OCI-LY3 (cell line): Measurements from ENCODE around the gene LRRC4.

Experiments used
- H2AFZ ChIP-seq: fragments of 200-600, 300-600 bp; shearing (Covaris generic); 2 replicates; pipeline ENCODE4 v1.6.0; 2014; ENCODE audit warnings: antibody characterized with exemption, low read depth, low read length
- H3K27ac ChIP-seq: fragments of 200-600, 300-600 bp; sonication (generic); 2 replicates; pipeline ENCODE4 v1.5.1; 2014; ENCODE audit warnings: mild to moderate bottlenecking, low read length, moderate library complexity, mixed read lengths
- H3K27me3 ChIP-seq: fragments of 200-600, 300-600 bp; sonication (generic); 2 replicates; pipeline ENCODE4 v1.6.1; 2014; ENCODE audit warnings: low read depth, low read length, mixed read lengths
- H3K36me3 ChIP-seq: fragments of 200-600, 300-600 bp; sonication (generic); replicated peaks from 2 replicates; pipeline ENCODE3; 2014; ENCODE audit warnings: low read depth, low read length, mixed read lengths
- H3K4me1 ChIP-seq: fragments of 300-600, 200-600 bp; sonication (generic); 2 replicates; pipeline ENCODE4 v1.6.1; 2014; ENCODE audit warnings: low read length, mixed read lengths
- H3K4me2 ChIP-seq: fragments of 200-600, 300-600 bp; sonication (generic); 2 replicates; pipeline ENCODE4 v1.6.1; 2014; ENCODE audit warnings: low read length, mixed read lengths
- H3K4me3 ChIP-seq: fragments of 300-600, 200-600 bp; sonication (generic); 2 replicates; pipeline ENCODE4 v1.5.1; 2014; ENCODE audit warnings: antibody characterized with exemption, mild to moderate bottlenecking, low read length, moderate library complexity
- H3K79me2 ChIP-seq: fragments of 300-600, 200-600 bp; shearing (Covaris generic); 2 replicates; pipeline ENCODE4 v1.6.1; 2014; ENCODE audit warnings: mild to moderate bottlenecking, low read length, mixed read lengths
- H3K9ac ChIP-seq: fragments of 300-600, 200-600 bp; shearing (Covaris generic); 2 replicates; pipeline ENCODE4 v1.6.0; 2014; ENCODE audit warnings: mild to moderate bottlenecking, low read length, moderate library complexity
- H3K9me3 ChIP-seq: fragments of 200-600, 300-600 bp; shearing (Covaris generic); 2 replicates; pipeline ENCODE4 v1.6.1; 2014; ENCODE audit warnings: low read length, mixed read lengths; ENCODE audit not compliant: insufficient read depth
- H4K20me1 ChIP-seq: fragments of 200-600, 300-600 bp; sonication (generic); 2 replicates; pipeline ENCODE4 v1.6.1; 2016; ENCODE audit warnings: low read length, mixed read lengths; ENCODE audit not compliant: insufficient read depth
- EZH2phosphoT487 ChIP-seq: fragments of 200-600 bp; shearing (Covaris generic); IDR thresholded peaks from 2 replicates; pipeline ENCODE4 v1.6.1; 2018; ENCODE audit warnings: antibody characterized with exemption, mixed run types, low read depth
- TF ChIP-seq, protein P1 (sequence below): fragments of 200-600, 300-600 bp; sonication (generic); IDR thresholded peaks from 2 replicates; pipeline ENCODE4 v1.5.1; 2014; ENCODE audit warnings: antibody characterized with exemption, low read length, low read depth

The LRRC4 gene

DNA sequence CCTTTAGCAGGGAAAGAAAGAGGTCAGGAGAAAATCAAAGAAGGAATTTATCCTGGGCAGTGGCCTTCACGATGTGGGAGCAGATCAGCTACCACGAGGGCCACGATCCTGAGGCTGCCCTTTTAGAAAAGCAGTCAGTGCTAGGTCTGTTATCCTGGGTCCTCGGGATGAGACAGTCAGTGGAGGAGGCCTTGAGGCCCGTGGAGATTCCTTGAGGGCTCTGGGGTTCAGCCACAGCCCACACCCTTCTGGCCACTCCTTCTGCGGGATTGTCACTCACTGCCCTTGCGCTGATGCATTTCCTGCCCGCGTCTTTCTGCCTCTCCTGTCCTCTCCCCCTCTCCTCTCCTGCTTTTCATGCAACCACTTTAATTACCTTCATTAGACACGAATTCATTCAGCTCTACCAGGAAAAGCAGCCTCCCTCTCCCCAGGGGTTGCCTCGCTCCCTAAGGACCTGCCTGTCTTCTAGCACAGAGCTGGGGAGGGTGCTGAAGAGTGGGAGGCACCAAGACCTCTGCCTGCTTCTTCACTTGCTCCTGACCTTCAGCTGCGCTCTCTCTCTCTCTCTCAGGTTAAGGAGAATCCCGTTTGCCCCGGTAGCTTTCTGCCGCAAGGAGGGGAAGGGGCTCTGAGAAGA, 42.6 kb upstream of the LRRC4 start:
- Histone ChIP-seq H3K36me3 (peaks cover 24% of the 10 kb centered on the region), H3K4me3 (no peak overlapping the region), H4K20me1 (peaks cover 23% of the 10 kb centered on the region), H2AFZ (no peak overlapping the region), H3K9me3 (no peaks in the 10 kb centered on the region), H3K4me1 (no peaks in the 10 kb centered on the region), H3K9ac (no peak overlapping the region), H3K79me2 (no peaks in the 10 kb centered on the region), H3K27me3 (no peaks in the 10 kb centered on the region), H3K4me2 (no peak overlapping the region), H3K27ac (no peak overlapping the region)
- no peak for TF ChIP-seq EZH2phosphoT487
- TF ChIP-seq, protein P1, sequence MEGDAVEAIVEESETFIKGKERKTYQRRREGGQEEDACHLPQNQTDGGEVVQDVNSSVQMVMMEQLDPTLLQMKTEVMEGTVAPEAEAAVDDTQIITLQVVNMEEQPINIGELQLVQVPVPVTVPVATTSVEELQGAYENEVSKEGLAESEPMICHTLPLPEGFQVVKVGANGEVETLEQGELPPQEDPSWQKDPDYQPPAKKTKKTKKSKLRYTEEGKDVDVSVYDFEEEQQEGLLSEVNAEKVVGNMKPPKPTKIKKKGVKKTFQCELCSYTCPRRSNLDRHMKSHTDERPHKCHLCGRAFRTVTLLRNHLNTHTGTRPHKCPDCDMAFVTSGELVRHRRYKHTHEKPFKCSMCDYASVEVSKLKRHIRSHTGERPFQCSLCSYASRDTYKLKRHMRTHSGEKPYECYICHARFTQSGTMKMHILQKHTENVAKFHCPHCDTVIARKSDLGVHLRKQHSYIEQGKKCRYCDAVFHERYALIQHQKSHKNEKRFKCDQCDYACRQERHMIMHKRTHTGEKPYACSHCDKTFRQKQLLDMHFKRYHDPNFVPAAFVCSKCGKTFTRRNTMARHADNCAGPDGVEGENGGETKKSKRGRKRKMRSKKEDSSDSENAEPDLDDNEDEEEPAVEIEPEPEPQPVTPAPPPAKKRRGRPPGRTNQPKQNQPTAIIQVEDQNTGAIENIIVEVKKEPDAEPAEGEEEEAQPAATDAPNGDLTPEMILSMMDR = no peak

DNA sequence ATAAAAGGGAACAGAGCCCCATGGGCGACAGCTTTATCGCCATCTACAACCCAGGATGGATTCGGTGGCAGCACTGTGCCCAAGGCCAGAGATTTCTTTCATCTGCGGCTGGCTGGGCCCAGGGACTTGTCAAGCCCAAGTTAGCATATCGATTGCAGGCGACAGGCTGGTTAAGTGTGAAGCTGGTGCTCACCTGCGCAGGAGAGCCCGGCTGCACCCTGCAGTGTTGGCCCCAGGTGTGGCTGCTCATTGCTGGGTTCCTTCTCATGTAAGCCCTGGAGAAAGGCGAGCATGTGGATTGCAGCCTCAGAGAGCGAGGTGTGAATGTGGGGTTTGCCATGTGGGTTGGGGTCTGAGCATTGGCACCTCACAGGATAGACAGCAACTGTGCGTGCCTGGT, 40.6 kb upstream of the LRRC4 start:
- Histone ChIP-seq H4K20me1 (peaks cover 26% of the 10 kb centered on the region), H3K9me3 (no peaks in the 10 kb centered on the region), H3K27me3 (no peaks in the 10 kb centered on the region), H3K27ac (no peak overlapping the region), H3K79me2 (no peaks in the 10 kb centered on the region), H3K36me3 (peaks cover 15% of the 10 kb centered on the region), H3K4me2 (no peak overlapping the region), H3K9ac (no peak overlapping the region), H2AFZ (no peak overlapping the region), H3K4me3 (no peak overlapping the region), H3K4me1 (no peaks in the 10 kb centered on the region)
- TF ChIP-seq EZH2phosphoT487 = no peak
- TF ChIP-seq, protein P1 = no peak

DNA sequence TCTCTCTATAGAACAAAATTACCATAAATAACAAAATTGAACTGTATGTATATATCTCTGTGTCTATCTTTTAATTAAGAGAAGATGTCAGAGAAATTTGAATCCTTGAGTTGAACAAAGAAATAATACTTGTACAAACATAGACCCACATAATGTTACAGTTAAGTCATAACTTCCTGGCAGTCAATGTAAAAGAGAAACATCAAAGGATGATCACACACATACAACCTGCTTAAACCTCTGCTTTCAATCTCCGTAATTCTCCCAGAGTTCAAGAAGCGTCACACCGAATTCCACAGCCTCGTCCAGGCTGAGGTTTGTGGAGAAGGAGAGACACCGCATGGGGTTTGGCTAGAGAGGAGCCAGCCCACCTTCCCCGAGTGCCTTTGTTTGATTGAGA, 40.1 kb upstream of the LRRC4 start:
- H2AFZ ChIP-seq = no peak overlapping the region
- H3K79me2 ChIP-seq = no peaks in the 10 kb centered on the region
- peaks cover 15% of the 10 kb centered on the region for H3K36me3 ChIP-seq
- H3K27ac ChIP-seq = no peak overlapping the region
- no peak overlapping the region for H3K9ac ChIP-seq
- no peaks in the 10 kb centered on the region for H3K27me3 ChIP-seq
- H4K20me1 ChIP-seq = peaks cover 29% of the 10 kb centered on the region
- H3K9me3 ChIP-seq = no peaks in the 10 kb centered on the region
- no peaks in the 10 kb centered on the region for H3K4me1 ChIP-seq
- H3K4me3 ChIP-seq = no peak overlapping the region
- TF ChIP-seq EZH2phosphoT487 = no peak
- TF ChIP-seq, protein P1 = no peak
- H3K4me2 ChIP-seq = no peak overlapping the region

DNA sequence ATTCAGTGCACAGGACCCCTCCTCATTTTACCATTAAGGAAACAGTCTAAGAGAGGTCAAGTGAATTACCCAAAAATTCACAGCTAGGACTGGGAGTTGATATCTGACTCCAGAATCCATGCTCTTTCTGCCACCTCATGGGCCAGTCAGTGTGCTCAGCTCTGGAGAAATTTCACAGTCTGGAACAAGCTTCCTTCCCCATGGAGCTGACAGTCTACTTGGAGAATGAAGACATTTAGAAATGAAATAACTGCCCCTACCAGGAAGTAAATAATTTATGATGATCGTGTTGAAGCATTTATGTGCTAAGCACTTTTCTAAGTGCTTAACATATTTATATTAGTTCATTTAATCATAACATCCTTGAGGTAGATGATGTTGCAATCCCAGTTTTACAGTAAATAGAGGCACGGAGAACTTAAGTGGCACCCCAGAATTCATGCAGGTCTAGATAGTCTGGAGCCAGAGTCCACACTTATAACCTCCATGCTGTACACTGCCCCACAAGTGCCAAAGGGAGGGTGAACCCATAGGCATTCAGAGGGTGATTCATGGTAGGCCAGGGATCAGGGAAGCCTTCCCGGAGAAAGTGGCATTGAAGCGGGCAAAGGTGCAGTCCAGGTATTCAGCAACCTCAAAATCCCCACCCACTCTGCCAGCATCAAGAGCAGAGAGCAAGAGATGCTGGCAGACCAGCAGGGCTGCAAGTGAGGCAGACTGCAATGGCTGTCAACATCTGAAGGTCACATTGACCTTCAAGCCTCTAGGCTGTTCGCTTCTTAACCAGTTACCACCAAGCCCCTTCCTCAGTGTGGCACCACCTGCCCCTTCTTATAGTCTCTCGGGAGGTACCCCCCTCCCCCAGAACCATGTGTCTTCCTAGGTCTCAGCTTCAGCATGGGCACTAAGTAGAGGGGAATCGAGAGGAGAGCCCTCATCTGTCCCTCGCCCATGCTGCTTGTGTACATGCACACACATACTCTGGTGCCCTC, 38.4 kb upstream of the LRRC4 start:
- no peaks in the 10 kb centered on the region for H3K79me2 ChIP-seq
- H4K20me1 ChIP-seq = peaks cover 36% of the 10 kb centered on the region
- no peaks in the 10 kb centered on the region for H3K4me1 ChIP-seq
- H3K36me3 ChIP-seq = peaks cover 7% of the 10 kb centered on the region
- H3K4me3 ChIP-seq = no peak overlapping the region
- TF ChIP-seq, protein P1 = no peak
- TF ChIP-seq EZH2phosphoT487 = no peak
- no peaks in the 10 kb centered on the region for H3K9me3 ChIP-seq
- H3K27ac ChIP-seq = no peak overlapping the region
- no peak overlapping the region for H2AFZ ChIP-seq
- no peak overlapping the region for H3K4me2 ChIP-seq
- H3K9ac ChIP-seq = no peak overlapping the region
- H3K27me3 ChIP-seq = no peaks in the 10 kb centered on the region
